Measurements from ENCODE around the gene YPEL2.

GRCh38 chr17:59387351-59388068 lies 56.1 kb downstream of the YPEL2 start:
- TF ChIP-seq POLR2A (IDR thresholded peaks at IDR 0.05): no peak
- no peak for TF ChIP-seq CTCF (IDR thresholded peaks at IDR 0.05)
- TF ChIP-seq POLR2AphosphoS5 (IDR thresholded peaks at IDR 0.05): no peak

All from prostate gland (tissue), 2 donors.